Neuronal stem cell (in vitro differentiated cells): ENCODE data around the gene UBE2QL1. TPM values are rescaled to one million over a fixed set of nuclear protein-coding genes. Genes with fewer than 3 reads are reported as not detected.

Experiments used
- DNase-seq: peaks from one replicate; pipeline ENCODE4 v3.0.0-alpha.2; 2013; ENCODE audit warnings: low spot score
- H2AFZ ChIP-seq: one replicate; pipeline ENCODE4 v1.6.1; 2013; ENCODE audit warnings: mild to moderate bottlenecking, low read length, inconsistent platforms
- H2AK5ac ChIP-seq: 2 replicates; pipeline ENCODE4 v1.6.1; 2013; ENCODE audit warnings: low read depth, mild to moderate bottlenecking, inconsistent platforms, low read length, moderate library complexity, mixed read lengths
- H2BK120ac ChIP-seq: 2 replicates; pipeline ENCODE4 v1.6.1; 2013; ENCODE audit warnings: low read depth, mild to moderate bottlenecking, inconsistent platforms, low read length, moderate library complexity, mixed read lengths
- H2BK12ac ChIP-seq: one replicate; pipeline ENCODE4 v1.6.1; 2013; ENCODE audit warnings: low read length, inconsistent platforms
- H2BK15ac ChIP-seq: 2 replicates; pipeline ENCODE4 v1.6.1; 2013; ENCODE audit warnings: mild to moderate bottlenecking, low read length, inconsistent platforms, mixed read lengths
- H2BK5ac ChIP-seq: one replicate; pipeline ENCODE4 v1.6.1; 2013; ENCODE audit warnings: inconsistent platforms, mild to moderate bottlenecking, low read length, moderate library complexity
- H3K14ac ChIP-seq: one replicate; pipeline ENCODE4 v1.6.1; 2013; ENCODE audit warnings: low read length, inconsistent platforms
- H3K18ac ChIP-seq: 2 replicates; pipeline ENCODE4 v1.6.1; 2013; ENCODE audit warnings: low read length, inconsistent platforms
- H3K23ac ChIP-seq: 2 replicates; pipeline ENCODE4 v1.6.1; 2013; ENCODE audit warnings: low read depth, mild to moderate bottlenecking, mixed read lengths, low read length, inconsistent platforms; ENCODE audit not compliant: poor library complexity
- H3K27ac ChIP-seq: replicated peaks from 3 replicates; pipeline ENCODE4 v1.5.1; 2013; ENCODE audit warnings: low read length, inconsistent platforms
- H3K27me3 ChIP-seq, 3 experiments: 2 replicates each; pipeline ENCODE4 v1.6.1; 2013; ENCODE audit warnings: low read length in 3 of 3, mild to moderate bottlenecking in 2 of 3, inconsistent platforms in 1 of 3, low read depth in 1 of 3, mixed read lengths in 1 of 3, moderate library complexity in 1 of 3; ENCODE audit not compliant: control insufficient read depth in 3 of 3, insufficient read depth in 3 of 3
- H3K36me3 ChIP-seq, 2 donors: replicated peaks in 1 of 2; 2 replicates each; pipeline ENCODE4 v1.6.1; 2013; ENCODE audit warnings: low read length in 2 of 2; ENCODE audit not compliant: control insufficient read depth in 2 of 2, insufficient read depth in 2 of 2
- H3K4ac ChIP-seq: 2 replicates; pipeline ENCODE4 v1.6.1; 2013; ENCODE audit warnings: inconsistent platforms, mild to moderate bottlenecking, low read length, moderate library complexity
- H3K4me1 ChIP-seq, 2 donors: 1 replicate in 1 of 2; 2 replicates in 1 of 2; pipeline ENCODE4 v1.6.1; 2013; ENCODE audit warnings: low read length in 2 of 2, low read depth in 1 of 2; ENCODE audit not compliant: control insufficient read depth in 2 of 2, insufficient read depth in 1 of 2
- H3K4me2 ChIP-seq: one replicate; pipeline ENCODE4 v1.6.1; 2013; ENCODE audit warnings: mild to moderate bottlenecking, low read length, inconsistent platforms; ENCODE audit not compliant: insufficient read depth, poor library complexity, severe bottlenecking
- H3K4me3 ChIP-seq, 2 donors: 2 replicates each; pipeline ENCODE4 v1.5.1; 2013; ENCODE audit warnings: low read length in 2 of 2, mild to moderate bottlenecking in 2 of 2, inconsistent platforms in 1 of 2, moderate library complexity in 1 of 2
- H3K79me1 ChIP-seq: one replicate; pipeline ENCODE4 v1.6.1; 2013; ENCODE audit warnings: low read depth, mild to moderate bottlenecking, inconsistent platforms, low read length, moderate library complexity
- H3K9ac ChIP-seq: one replicate; pipeline ENCODE4 v1.6.1; 2013; ENCODE audit warnings: mild to moderate bottlenecking, low read depth, low read length, inconsistent platforms; ENCODE audit not compliant: poor library complexity
- H3K9me3 ChIP-seq, 2 donors: replicated peaks in 1 of 2; 2 replicates each; pipeline versions ENCODE3 to v1.6.1; 2013; ENCODE audit warnings: low read length in 2 of 2, mild to moderate bottlenecking in 2 of 2, inconsistent platforms in 1 of 2, low read depth in 1 of 2, mixed read lengths in 1 of 2, moderate library complexity in 1 of 2; ENCODE audit not compliant: control insufficient read depth in 2 of 2, insufficient read depth in 1 of 2
- H4K8ac ChIP-seq: one replicate; pipeline ENCODE4 v1.6.1; 2013; ENCODE audit warnings: low read depth, mild to moderate bottlenecking, inconsistent platforms, low read length, moderate library complexity
- H4K91ac ChIP-seq: one replicate; pipeline ENCODE4 v1.6.1; 2013; ENCODE audit warnings: low read length, low read depth, mild to moderate bottlenecking, inconsistent platforms; ENCODE audit not compliant: poor library complexity
- WGBS, 2 donors: extraction: QIAGEN DNeasy Blood & Tissue Kit; methylation state at CpG; one replicate each; pipeline ENCODE4 v1.1.7; 2013; ENCODE audit warnings: missing lambda C conversion rate in 2 of 2, mixed read lengths in 1 of 2; ENCODE audit not compliant: insufficient read length in 2 of 2, insufficient replicate concordance in 1 of 2; ENCODE audit errors: extremely low coverage in 2 of 2; 5-methylcytosine and 5-hydroxymethylcytosine counted together
- polyA plus RNA-seq, 2 experiments: library from polyadenylated mRNA; stranded (reverse); fragments of 200-250 nt; gene quantifications; one replicate each; pipeline ENCODE4 v1.2.3, GENCODE V29; 2013

Gene UBE2QL1
- polyA plus RNA-seq (2013, experiment 1 of 2) = 2.3 TPM
- 2.4 TPM for polyA plus RNA-seq (2013, experiment 2 of 2)

GRCh38 chr5:6448622-6449464 lies at the start of gene UBE2QL1:
TSS of gene UBE2QL1 (plus strand) at chr5:6448859. CDS start at chr5:6448894, 35 bp downstream.
- Histone ChIP-seq H3K36me3 (peaks cover 0 to 8% of the 10 kb centered on the region in 2 donors), H2BK120ac (peak within 1 kb of the TSS; percentile 1), H4K91ac (peak within 1 kb of the TSS; percentile 94), H3K4me3 (peak within 1 kb of the TSS; percentile 46 to 90), H2AFZ (peak within 1 kb of the TSS; percentile 81), H2BK12ac (peak within 1 kb of the TSS; percentile 95), H2BK15ac (peak within 1 kb of the TSS; percentile 20), H3K18ac (peak within 1 kb of the TSS; percentile 94), H2AK5ac (peak within 1 kb of the TSS; percentile 33), H3K4me2 (peak within 1 kb of the TSS; percentile 95), H3K4me1 (peaks cover 0 to 13% of the 10 kb centered on the region in 2 donors), H3K9ac (peak within 1 kb of the TSS; percentile 94), H3K79me1 (peaks cover 5% of the 10 kb centered on the region), H2BK5ac (peak within 1 kb of the TSS; percentile 27), H3K27me3 (peaks cover 3 to 67% (median 24%) of the 10 kb centered on the region in 3 experiments), H3K23ac (peak within 1 kb of the TSS; percentile 96), H3K14ac (peak within 1 kb of the TSS; percentile 77), H3K27ac (no peak within 1 kb of the TSS), H3K9me3 (peaks cover 0 to 12% of the 10 kb centered on the region in 2 donors), H3K4ac (peak within 1 kb of the TSS; percentile 86), H4K8ac (peak within 1 kb of the TSS; percentile 29)
- no peak for DNase-seq
- WGBS, 2 donors = no CpG with 5 or more reads among the region's 103 CpGs

GRCh38 chr5:6399980-6400910 lies 48.4 kb upstream of the UBE2QL1 start:
- Histone ChIP-seq H3K4me3 (no peak overlapping the region), H2BK120ac (no peak overlapping the region), H2BK5ac (no peak overlapping the region), H3K4me2 (no peak overlapping the region), H2AFZ (no peak overlapping the region), H4K91ac (no peak overlapping the region), H3K4me1 (peaks cover 0 to 1% of the 10 kb centered on the region in 2 donors), H2AK5ac (no peak overlapping the region), H3K27me3 (peaks cover 0 to 38% (median 0%) of the 10 kb centered on the region in 3 experiments), H2BK15ac (no peak overlapping the region), H3K9me3 (no peaks in the 10 kb centered on the region), H3K27ac (no peak overlapping the region), H3K9ac (no peak overlapping the region), H3K4ac (no peak overlapping the region), H3K18ac (no peak overlapping the region), H3K14ac (no peak overlapping the region), H2BK12ac (no peak overlapping the region), H3K79me1 (no peaks in the 10 kb centered on the region), H3K36me3 (no peaks in the 10 kb centered on the region), H4K8ac (no peak overlapping the region), H3K23ac (peak overlapping the region; percentile 71)
- WGBS, 2 donors = no CpG with 5 or more reads among the region's 13 CpGs
- DNase-seq = no peak

- Histone ChIP-seq H3K36me3 (no peaks in the 10 kb centered on the region), H2AFZ (no peak overlapping the region), H3K4me1 (peaks cover 0 to 1% of the 10 kb centered on the region in 2 donors), H3K4me2 (no peak overlapping the region), H4K8ac (no peak overlapping the region), H2AK5ac (no peak overlapping the region), H2BK120ac (no peak overlapping the region), H3K4ac (no peak overlapping the region), H3K14ac (no peak overlapping the region), H3K9me3 (no peaks in the 10 kb centered on the region), H2BK12ac (no peak overlapping the region), H2BK5ac (no peak overlapping the region), H3K79me1 (no peaks in the 10 kb centered on the region), H3K4me3 (no peak overlapping the region), H3K23ac (no peak overlapping the region), H3K27ac (no peak overlapping the region), H3K27me3 (peaks cover 0 to 36% (median 0%) of the 10 kb centered on the region in 3 experiments), H3K18ac (no peak overlapping the region), H2BK15ac (no peak overlapping the region), H3K9ac (no peak overlapping the region), H4K91ac (no peak overlapping the region)
- DNase-seq = no peak
- no CpG with 5 or more reads among the region's 2 CpGs for WGBS, 2 donors
Measured at GRCh38 chr5:6401410-6401809, 47.2 kb upstream of the UBE2QL1 start.
